Panc1 (cell line): ENCODE data around the gene MAP1A. TPM values are rescaled to one million over a fixed set of nuclear protein-coding genes. Genes with fewer than 3 reads are reported as not detected.

Experiments
- ATAC-seq: fragments of 200-7000 bp; cut with Tn5 transposase; 2 replicates; pipeline ENCODE4 v1.9.1; 2020; ENCODE audit warnings: mild to moderate bottlenecking, moderate library complexity
- BruUV-seq: library from RNA; stranded (reverse); fragments of 400-500 nt; replicated peaks from 2 replicates; lab custom pipeline; 2021; lab: Mats Ljungman, UMichigan
- CTCF ChIA-PET: fragments of 300-600 bp; sonication (Branson Sonifier 250); formaldehyde crosslinking; loops from one replicate; lab custom pipeline; 2022; ENCODE audit warnings: antibody characterized with exemption; lab: Charles Lee
- POLR2A ChIA-PET: fragments of 300-600 bp; sonication (Branson Sonifier 250); formaldehyde crosslinking; loops from one replicate; lab custom pipeline; 2022; ENCODE audit warnings: antibody characterized with exemption; lab: Charles Lee
- DNase-seq: peaks from one replicate; pipeline ENCODE4 v3.0.0-alpha.2; 2010; ENCODE audit warnings: low read depth, low spot score
- H3K27ac ChIP-seq: 2 replicates; pipeline ENCODE4 v1.5.1; 2011; ENCODE audit warnings: mild to moderate bottlenecking, low read length, inconsistent platforms
- H3K27me3 ChIP-seq: fragments of 200-500 bp; sonication (Bioruptor generic); 2 replicates; pipeline ENCODE4 v1.6.0; 2014; ENCODE audit warnings: low read length, inconsistent platforms; ENCODE audit not compliant: control insufficient read depth, insufficient read depth
- H3K36me3 ChIP-seq: fragments of 200-500 bp; sonication (Bioruptor generic); 2 replicates; pipeline ENCODE4 v1.5.1; 2014; ENCODE audit warnings: inconsistent platforms, mild to moderate bottlenecking, low read length, moderate library complexity; ENCODE audit not compliant: control insufficient read depth, insufficient read depth
- H3K4me1 ChIP-seq: 2 replicates; pipeline ENCODE4 v1.5.1; 2011; ENCODE audit warnings: inconsistent platforms, mild to moderate bottlenecking, low read length, moderate library complexity; ENCODE audit not compliant: control insufficient read depth, insufficient read depth
- H3K4me3 ChIP-seq, 2 experiments: 2 replicates each; pipeline ENCODE4 v1.5.1; 2011 to 2012; ENCODE audit warnings: low read depth in 2 of 2, low read length in 2 of 2, mild to moderate bottlenecking in 2 of 2, inconsistent platforms in 1 of 2, moderate library complexity in 1 of 2
- H3K9me3 ChIP-seq: fragments of 200-500 bp; sonication (Bioruptor generic); 2 replicates; pipeline ENCODE4 v1.5.1; 2014; ENCODE audit warnings: low read depth, mild to moderate bottlenecking, inconsistent platforms, low read length, moderate library complexity; ENCODE audit not compliant: control insufficient read depth, insufficient read depth
- POLR2AphosphoS5 ChIP-seq: IDR thresholded peaks from 2 replicates; pipeline ENCODE4 v1.6.1; 2012; ENCODE audit warnings: mild to moderate bottlenecking, low read depth, low read length, moderate library complexity
- SIN3A ChIP-seq: IDR thresholded peaks from 2 replicates; pipeline ENCODE4 v1.6.1; 2012; ENCODE audit warnings: low read depth, mild to moderate bottlenecking, low read length, moderate library complexity, borderline replicate concordance; ENCODE audit not compliant: insufficient read depth
- TCF7L2 ChIP-seq: IDR thresholded peaks from 2 replicates; pipeline ENCODE4 v1.6.1; 2011; ENCODE audit warnings: mild to moderate bottlenecking, low read depth, low read length, inconsistent platforms
- in situ Hi-C: cut with HindIII; loops from 2 replicates; pipeline ENCODE4 v1.10.0; 2016; ENCODE audit warnings: low sequenced_read_pairs, low pct_unique_long_range_greater_than_20kb
- intact Hi-C: fragments of 100-400 bp; cut with micrococcal nuclease; formaldehyde crosslinking; loops from one replicate; pipeline ENCODE4 v1.10.0; 2022; ENCODE audit not compliant: unreplicated experiment
- total RNA-seq: library from RNA; stranded (reverse); gene quantifications from one replicate; pipeline ENCODE4 v1.2.1, GENCODE V29; 2021; ENCODE audit not compliant: unreplicated experiment
- TF ChIP-seq, protein P1 (sequence below): fragments of 450-650 bp; IDR thresholded peaks from 2 replicates; pipeline ENCODE4 v1.5.1; 2017; ENCODE audit warnings: mild to moderate bottlenecking
- TF ChIP-seq, protein P2 (sequence below), 2 experiments: IDR thresholded peaks; 2 replicates each; pipeline ENCODE4 v1.6.1; 2011 to 2012; ENCODE audit warnings: low read depth in 2 of 2, control low read depth in 1 of 2, low read length in 1 of 2, mild to moderate bottlenecking in 1 of 2, moderate library complexity in 1 of 2; ENCODE audit not compliant: insufficient read depth in 1 of 2

MAP1A gene
- total RNA-seq, 1 experiment from 2014 or later: 1.6 TPM

- Histone ChIP-seq H3K4me3 (no peak overlapping the region), H3K9me3 (0 out of 2 replicates have a peak, but pooled peaks cover 7% of the 10 kb centered on the region), H3K27me3 (no peaks in the 10 kb centered on the region), H3K4me1 (no peaks in the 10 kb centered on the region), H3K36me3 (no peaks in the 10 kb centered on the region), H3K27ac (no peak overlapping the region)
- no TSS peak for BruUV-seq
- TF ChIP-seq, protein P1, sequence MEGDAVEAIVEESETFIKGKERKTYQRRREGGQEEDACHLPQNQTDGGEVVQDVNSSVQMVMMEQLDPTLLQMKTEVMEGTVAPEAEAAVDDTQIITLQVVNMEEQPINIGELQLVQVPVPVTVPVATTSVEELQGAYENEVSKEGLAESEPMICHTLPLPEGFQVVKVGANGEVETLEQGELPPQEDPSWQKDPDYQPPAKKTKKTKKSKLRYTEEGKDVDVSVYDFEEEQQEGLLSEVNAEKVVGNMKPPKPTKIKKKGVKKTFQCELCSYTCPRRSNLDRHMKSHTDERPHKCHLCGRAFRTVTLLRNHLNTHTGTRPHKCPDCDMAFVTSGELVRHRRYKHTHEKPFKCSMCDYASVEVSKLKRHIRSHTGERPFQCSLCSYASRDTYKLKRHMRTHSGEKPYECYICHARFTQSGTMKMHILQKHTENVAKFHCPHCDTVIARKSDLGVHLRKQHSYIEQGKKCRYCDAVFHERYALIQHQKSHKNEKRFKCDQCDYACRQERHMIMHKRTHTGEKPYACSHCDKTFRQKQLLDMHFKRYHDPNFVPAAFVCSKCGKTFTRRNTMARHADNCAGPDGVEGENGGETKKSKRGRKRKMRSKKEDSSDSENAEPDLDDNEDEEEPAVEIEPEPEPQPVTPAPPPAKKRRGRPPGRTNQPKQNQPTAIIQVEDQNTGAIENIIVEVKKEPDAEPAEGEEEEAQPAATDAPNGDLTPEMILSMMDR: no peak
- TF ChIP-seq, protein P2, sequence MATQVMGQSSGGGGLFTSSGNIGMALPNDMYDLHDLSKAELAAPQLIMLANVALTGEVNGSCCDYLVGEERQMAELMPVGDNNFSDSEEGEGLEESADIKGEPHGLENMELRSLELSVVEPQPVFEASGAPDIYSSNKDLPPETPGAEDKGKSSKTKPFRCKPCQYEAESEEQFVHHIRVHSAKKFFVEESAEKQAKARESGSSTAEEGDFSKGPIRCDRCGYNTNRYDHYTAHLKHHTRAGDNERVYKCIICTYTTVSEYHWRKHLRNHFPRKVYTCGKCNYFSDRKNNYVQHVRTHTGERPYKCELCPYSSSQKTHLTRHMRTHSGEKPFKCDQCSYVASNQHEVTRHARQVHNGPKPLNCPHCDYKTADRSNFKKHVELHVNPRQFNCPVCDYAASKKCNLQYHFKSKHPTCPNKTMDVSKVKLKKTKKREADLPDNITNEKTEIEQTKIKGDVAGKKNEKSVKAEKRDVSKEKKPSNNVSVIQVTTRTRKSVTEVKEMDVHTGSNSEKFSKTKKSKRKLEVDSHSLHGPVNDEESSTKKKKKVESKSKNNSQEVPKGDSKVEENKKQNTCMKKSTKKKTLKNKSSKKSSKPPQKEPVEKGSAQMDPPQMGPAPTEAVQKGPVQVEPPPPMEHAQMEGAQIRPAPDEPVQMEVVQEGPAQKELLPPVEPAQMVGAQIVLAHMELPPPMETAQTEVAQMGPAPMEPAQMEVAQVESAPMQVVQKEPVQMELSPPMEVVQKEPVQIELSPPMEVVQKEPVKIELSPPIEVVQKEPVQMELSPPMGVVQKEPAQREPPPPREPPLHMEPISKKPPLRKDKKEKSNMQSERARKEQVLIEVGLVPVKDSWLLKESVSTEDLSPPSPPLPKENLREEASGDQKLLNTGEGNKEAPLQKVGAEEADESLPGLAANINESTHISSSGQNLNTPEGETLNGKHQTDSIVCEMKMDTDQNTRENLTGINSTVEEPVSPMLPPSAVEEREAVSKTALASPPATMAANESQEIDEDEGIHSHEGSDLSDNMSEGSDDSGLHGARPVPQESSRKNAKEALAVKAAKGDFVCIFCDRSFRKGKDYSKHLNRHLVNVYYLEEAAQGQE (IDR thresholded peaks at IDR 0.05; ENCODE audit: insufficient read depth in 1 of 2, low read depth in 2 of 2, low read length in 1 of 2): no peak
- no peak for TF ChIP-seq TCF7L2
- DNase-seq (no peak), ATAC-seq (no peak)
- intact Hi-C loops: no loop called here
- in situ Hi-C loops: no loop called here
- ChIA-PET POLR2A (no interaction called here), CTCF (interaction anchor here (0.5 kb wide), 1 partner anchor 8 kb away, joined by 4 read pairs; no protein-coding TSS in a partner anchor)
Measured at GRCh38 chr15:43544266-43544665, 26.9 kb downstream of the MAP1A start.

GRCh38 chr15:43545426-43545825, 28.0 kb downstream of the MAP1A start:
- in situ Hi-C loops: no loop called here
- TF ChIP-seq, protein P2 (IDR thresholded peaks at IDR 0.05; ENCODE audit: insufficient read depth in 1 of 2, low read depth in 2 of 2, low read length in 1 of 2): no peak
- TF ChIP-seq, protein P1: no peak
- no peak for TF ChIP-seq SIN3A
- TF ChIP-seq TCF7L2: no peak
- TF ChIP-seq POLR2AphosphoS5: no peak
- BruUV-seq: no TSS peak
- ChIA-PET POLR2A (no interaction called here), CTCF (no interaction called here)
- no peak overlapping the region for H3K27ac ChIP-seq
- H3K9me3 ChIP-seq: 0 out of 2 replicates have a peak, but pooled peaks cover 7% of the 10 kb centered on the region
- no peaks in the 10 kb centered on the region for H3K36me3 ChIP-seq
- H3K4me1 ChIP-seq: no peaks in the 10 kb centered on the region
- no peaks in the 10 kb centered on the region for H3K27me3 ChIP-seq
- ATAC-seq (no peak), DNase-seq (no peak)
- H3K4me3 ChIP-seq: no peak overlapping the region
- intact Hi-C loops: no loop called here
